HUES6 (cell line): Measurements from ENCODE around the gene ACTN4.
"Not testable (repeated sequence)": the region's sequence is repeated elsewhere in the genome, so short reads cannot be mapped to it uniquely, and the experiment has no call there.

ENCODE experiments used
- H3K27ac ChIP-seq: 2 replicates; pipeline ENCODE4 v1.7.0; 2013; ENCODE audit warnings: low read depth, mild to moderate bottlenecking, low read length, inconsistent platforms
- H3K27me3 ChIP-seq: 2 replicates; pipeline ENCODE4 v1.6.1; 2013; ENCODE audit warnings: low read length; ENCODE audit not compliant: control insufficient read depth, insufficient read depth
- H3K36me3 ChIP-seq: 2 replicates; pipeline ENCODE4 v1.6.1; 2013; ENCODE audit warnings: low read length; ENCODE audit not compliant: control insufficient read depth, insufficient read depth
- H3K4me1 ChIP-seq: 2 replicates; pipeline ENCODE4 v1.6.1; 2013; ENCODE audit warnings: low read length; ENCODE audit not compliant: control insufficient read depth, insufficient read depth
- H3K4me3 ChIP-seq: 2 replicates; pipeline ENCODE4 v1.5.1; 2013; ENCODE audit warnings: low read depth, low read length
- H3K9ac ChIP-seq: one replicate; pipeline ENCODE4 v1.6.1; 2013; ENCODE audit warnings: mild to moderate bottlenecking, low read length
- H3K9me3 ChIP-seq: 2 replicates; pipeline ENCODE4 v1.6.1; 2013; ENCODE audit warnings: low read depth, low read length; ENCODE audit not compliant: control insufficient read depth, insufficient read depth

The ACTN4 gene

DNA sequence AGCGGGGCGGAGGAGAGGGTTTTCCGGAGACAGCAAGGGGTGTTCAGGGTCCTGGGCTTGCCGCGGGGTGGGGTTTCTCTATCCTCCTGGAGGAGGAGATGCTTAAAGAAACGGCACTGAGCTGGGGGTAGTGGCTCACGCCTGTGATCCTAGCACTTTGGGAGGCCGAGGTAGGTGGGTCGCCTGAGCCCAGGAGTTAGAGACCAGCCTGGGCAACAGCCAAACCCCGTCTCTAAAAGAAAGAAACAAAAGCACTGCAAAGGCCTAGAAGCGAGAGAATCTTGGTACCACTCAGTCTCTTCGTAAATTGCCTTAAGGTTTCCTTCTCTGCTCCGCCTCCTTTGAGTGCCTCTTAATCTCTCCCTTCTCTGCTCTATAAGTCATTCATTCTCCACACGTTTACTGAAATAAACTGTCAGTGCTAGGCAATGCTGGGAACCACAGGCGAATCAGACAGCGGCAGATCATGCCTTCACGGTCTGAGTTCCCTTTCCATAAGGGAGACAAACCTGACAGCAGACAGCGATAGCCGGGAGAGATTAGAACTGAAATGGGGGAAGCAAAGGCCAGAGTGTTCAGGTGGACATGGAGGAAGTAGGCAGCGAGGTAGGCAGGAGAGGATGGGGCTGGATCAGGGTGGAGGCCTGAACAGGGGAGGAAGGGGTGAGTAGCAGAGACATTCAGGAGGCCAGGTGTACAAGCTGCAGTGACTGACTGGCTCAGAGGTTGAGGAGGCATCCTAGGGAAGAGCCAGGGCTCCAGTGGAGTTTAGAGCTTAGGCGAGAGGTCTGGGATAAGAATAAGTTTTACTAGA lies 27.9 kb upstream of the ACTN4 start:
- peak overlapping the region; percentile 85 for H3K4me3 ChIP-seq
- peaks cover 38% of the 10 kb centered on the region for H3K36me3 ChIP-seq
- H3K27me3 ChIP-seq: no peaks in the 10 kb centered on the region
- peaks cover 33% of the 10 kb centered on the region for H3K4me1 ChIP-seq
- H3K9me3 ChIP-seq: no peaks in the 10 kb centered on the region
- H3K27ac ChIP-seq: peak overlapping the region; percentile 18; the same call in 1 of the 2 replicates
- peak overlapping the region; percentile 90 for H3K9ac ChIP-seq

DNA sequence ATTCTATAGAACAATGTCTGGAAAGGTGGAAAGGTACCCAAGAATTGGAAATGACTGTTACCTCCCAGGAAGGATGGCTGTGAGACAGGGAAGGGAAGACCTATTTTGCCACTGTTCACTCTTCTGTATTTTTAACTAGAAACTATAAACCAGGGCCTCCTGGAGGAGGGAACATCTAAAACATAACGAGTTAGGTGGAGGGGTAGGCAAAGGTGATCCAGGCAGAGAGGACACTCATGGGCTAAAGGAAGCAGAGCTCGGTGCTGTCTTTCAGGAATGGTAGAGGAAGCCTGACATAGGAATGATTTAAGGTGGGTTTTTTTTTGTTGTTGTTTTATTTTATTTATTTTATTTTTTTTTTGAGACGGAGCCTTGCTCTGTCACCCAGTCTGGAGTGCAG lies 22.6 kb upstream of the ACTN4 start:
- Histone ChIP-seq H3K4me1 (peaks cover 17% of the 10 kb centered on the region), H3K9me3 (no peaks in the 10 kb centered on the region), H3K4me3 (no peak overlapping the region), H3K27ac (no peak overlapping the region), H3K36me3 (peaks cover 90% of the 10 kb centered on the region), H3K27me3 (no peaks in the 10 kb centered on the region), H3K9ac (no peak overlapping the region)

DNA sequence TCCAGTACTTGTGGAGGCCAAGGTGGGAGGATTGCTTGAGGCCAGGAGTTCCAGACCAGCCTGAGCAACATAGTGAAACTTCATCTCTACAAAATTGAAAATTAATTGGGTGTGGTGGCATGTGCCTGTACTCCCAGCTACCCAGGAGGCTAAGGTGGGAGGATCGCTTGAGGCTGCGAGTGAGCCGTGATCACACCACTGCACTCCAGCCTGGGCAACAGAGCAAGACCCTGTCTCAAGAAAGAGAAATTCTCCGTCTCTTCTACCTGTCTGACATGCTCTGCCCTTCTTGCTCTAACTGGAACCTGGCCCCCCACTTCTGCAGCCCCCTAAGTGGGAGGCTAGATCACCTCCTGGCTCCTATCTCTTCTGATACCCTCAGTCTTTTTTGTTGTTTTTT lies 21.0 kb upstream of the ACTN4 start:
- no peak overlapping the region for H3K9ac ChIP-seq
- H3K36me3 ChIP-seq: peaks cover 86% of the 10 kb centered on the region
- no peaks in the 10 kb centered on the region for H3K27me3 ChIP-seq
- H3K4me1 ChIP-seq: peaks cover 14% of the 10 kb centered on the region
- H3K9me3 ChIP-seq: no peaks in the 10 kb centered on the region
- H3K27ac ChIP-seq: no peak overlapping the region
- H3K4me3 ChIP-seq: no peak overlapping the region

DNA sequence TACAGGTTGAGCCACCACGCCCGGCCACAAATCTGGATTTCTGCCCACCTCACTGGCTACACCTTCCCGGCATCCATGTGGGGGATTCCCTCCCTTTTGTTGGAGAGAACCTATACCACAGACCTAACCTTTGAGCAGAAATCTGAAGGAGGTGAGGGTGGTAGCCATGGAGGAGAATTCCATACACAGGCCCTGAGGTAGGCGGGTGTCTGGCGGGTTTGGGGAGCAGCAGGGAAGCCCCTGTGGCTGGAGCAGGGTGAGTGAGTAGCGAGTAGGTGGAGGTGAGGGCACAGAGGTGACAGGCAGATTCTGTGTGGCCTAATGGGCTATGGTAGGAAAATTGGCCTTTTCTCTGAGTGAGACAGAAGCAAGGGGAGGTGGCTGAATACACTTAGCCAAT lies 17.9 kb upstream of the ACTN4 start:
- Histone ChIP-seq H3K36me3 (peaks cover 76% of the 10 kb centered on the region), H3K4me1 (peaks cover 7% of the 10 kb centered on the region; the same call in 1 of the 2 replicates), H3K27ac (no peak overlapping the region; the same call in 1 of the 2 replicates), H3K27me3 (no peaks in the 10 kb centered on the region), H3K9me3 (no peaks in the 10 kb centered on the region), H3K9ac (no peak overlapping the region), H3K4me3 (no peak overlapping the region)

DNA sequence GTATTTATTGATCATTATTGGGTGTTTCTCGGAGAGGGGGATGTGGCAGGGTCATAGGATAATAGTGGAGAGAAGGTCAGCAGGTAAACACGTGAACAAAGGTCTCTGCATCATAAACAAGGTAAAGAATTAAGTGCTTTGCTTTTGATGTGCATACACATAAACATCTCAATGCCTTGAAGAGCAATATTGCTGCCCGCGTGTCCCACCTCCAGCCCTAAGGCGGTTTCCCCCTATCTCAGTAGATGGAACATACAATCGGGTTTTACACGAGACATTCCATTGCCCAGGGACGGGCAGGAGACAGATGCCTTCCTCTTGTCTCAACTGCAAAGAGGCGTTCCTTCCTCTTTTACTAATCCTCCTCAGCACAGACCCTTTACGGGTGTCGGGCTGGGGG lies 16.1 kb upstream of the ACTN4 start:
- H3K4me1 ChIP-seq: peaks cover 18% of the 10 kb centered on the region; the same call in 1 of the 2 replicates
- H3K9ac ChIP-seq: peak overlapping the region; percentile 31
- H3K27me3 ChIP-seq, H3K9me3 ChIP-seq, H3K4me3 ChIP-seq: not testable (repeated sequence)
- peak overlapping the region; percentile 67; the same call in 1 of the 2 replicates for H3K27ac ChIP-seq
- H3K36me3 ChIP-seq: peaks cover 75% of the 10 kb centered on the region

DNA sequence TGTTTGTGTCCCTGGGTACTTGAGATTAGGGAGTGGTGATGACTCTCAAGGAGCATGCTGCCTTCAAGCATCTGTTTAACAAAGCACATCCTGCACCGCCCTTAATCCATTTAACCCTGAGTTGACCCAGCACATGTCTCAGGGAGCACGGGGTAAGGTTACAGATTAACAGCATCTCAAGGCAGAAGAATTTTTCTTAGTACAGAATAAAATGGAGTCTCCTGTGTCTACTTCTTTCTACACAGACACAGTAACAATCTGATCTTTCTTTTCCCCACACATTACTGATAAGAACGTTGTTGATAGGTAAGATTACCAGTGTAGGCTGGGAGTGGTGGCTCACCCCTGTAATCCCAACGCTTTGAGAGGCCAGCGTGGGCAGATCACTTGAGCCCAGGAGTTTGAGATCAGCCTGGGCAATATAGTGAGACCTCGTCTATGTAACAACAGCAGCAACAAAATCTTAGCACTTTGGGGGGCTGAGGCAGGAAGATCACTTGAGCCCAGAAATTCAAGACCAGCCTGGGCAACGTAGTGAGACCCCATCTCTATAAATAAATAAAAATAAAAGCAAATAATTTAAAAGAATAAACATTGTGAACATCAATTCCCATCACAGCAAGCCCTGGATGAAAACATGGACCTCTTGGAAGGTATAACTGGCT lies 15.5 kb upstream of the ACTN4 start:
- H3K36me3 ChIP-seq: peaks cover 74% of the 10 kb centered on the region
- peak overlapping the region; percentile 49 for H3K9ac ChIP-seq
- peaks cover 24% of the 10 kb centered on the region for H3K4me1 ChIP-seq
- H3K9me3 ChIP-seq, H3K4me3 ChIP-seq, H3K27me3 ChIP-seq: not testable (repeated sequence)
- H3K27ac ChIP-seq: peak overlapping the region; percentile 25; the same call in 1 of the 2 replicates

DNA sequence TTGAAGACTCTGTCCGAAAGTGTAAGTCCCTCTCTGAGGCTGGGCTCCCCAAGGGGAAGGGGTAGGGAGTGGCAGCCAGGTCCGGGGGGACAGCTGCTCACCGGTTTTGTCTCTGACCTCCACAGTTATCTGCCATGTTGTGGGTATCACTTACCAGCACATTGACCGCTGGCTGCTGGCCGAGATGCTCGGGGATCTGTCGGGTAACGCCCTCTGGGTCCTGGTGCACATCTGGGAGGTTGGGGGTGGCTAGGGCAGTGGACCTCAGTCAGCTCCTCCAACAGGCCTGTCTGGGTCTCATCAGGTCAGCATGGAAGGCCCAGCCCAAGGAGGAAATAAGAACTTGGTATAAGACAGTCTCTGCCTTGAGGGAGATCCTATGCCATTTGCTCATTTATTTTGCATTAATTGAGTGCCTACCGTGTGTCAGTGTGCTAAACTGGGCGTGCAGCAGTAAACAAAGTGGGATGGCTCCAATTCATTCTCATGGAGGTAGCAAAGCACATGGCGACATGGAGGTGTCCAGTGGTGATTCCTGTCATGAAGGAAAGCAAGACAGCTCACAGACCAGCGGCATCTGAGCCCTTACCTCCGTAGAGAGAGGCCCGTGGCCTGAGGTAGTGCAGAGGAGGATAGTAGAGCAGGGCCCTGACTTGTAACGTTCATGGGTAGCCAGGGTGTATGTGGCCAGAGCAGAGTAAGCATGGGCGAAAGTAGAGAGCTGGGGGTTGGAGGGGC lies 14.8 kb upstream of the ACTN4 start:
- peaks cover 27% of the 10 kb centered on the region for H3K4me1 ChIP-seq
- H3K27ac ChIP-seq: no peak overlapping the region; the same call in 1 of the 2 replicates
- H3K9me3 ChIP-seq: no peaks in the 10 kb centered on the region
- H3K27me3 ChIP-seq: no peaks in the 10 kb centered on the region
- H3K36me3 ChIP-seq: peaks cover 67% of the 10 kb centered on the region
- no peak overlapping the region for H3K4me3 ChIP-seq
- no peak overlapping the region for H3K9ac ChIP-seq

DNA sequence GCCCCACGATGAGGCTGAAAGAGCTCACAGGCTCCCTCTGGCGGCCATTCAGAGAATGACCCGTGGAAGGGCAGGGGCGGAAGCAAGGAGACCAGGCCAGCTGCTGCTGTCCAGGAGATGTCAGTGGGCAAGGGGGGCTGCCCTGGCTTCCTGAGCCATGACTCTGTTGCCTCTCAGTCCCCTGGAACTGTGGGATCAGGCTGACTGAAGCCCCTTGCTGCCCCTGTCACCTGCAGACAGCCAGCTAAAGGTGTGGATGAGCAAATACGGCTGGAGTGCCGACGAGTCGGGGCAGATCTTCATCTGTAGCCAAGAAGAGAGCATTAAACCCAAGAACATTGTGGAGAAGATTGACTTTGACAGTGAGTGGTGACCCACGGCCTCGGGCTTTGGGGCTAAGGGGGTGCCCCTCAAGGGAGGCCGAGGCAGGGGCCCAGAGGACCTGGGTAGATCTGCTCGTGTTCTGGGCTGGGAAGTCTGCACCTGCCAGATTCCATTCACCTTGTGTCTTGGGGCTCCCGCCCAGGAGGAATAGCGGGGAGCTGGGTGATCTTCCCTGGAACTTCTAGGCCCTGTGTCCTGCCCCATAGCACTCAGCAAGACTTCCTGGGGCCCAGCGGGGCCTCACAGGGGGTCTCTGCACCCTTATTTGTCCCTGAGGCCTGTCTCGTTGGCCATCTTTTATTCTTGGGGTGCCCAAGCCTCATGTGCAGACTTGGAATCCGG lies 12.5 kb upstream of the ACTN4 start:
- no peak overlapping the region for H3K27ac ChIP-seq
- H3K4me1 ChIP-seq: peaks cover 27% of the 10 kb centered on the region
- H3K4me3 ChIP-seq: no peak overlapping the region
- H3K27me3 ChIP-seq: no peaks in the 10 kb centered on the region
- H3K9me3 ChIP-seq: no peaks in the 10 kb centered on the region
- H3K36me3 ChIP-seq: peaks cover 44% of the 10 kb centered on the region
- H3K9ac ChIP-seq: no peak overlapping the region

DNA sequence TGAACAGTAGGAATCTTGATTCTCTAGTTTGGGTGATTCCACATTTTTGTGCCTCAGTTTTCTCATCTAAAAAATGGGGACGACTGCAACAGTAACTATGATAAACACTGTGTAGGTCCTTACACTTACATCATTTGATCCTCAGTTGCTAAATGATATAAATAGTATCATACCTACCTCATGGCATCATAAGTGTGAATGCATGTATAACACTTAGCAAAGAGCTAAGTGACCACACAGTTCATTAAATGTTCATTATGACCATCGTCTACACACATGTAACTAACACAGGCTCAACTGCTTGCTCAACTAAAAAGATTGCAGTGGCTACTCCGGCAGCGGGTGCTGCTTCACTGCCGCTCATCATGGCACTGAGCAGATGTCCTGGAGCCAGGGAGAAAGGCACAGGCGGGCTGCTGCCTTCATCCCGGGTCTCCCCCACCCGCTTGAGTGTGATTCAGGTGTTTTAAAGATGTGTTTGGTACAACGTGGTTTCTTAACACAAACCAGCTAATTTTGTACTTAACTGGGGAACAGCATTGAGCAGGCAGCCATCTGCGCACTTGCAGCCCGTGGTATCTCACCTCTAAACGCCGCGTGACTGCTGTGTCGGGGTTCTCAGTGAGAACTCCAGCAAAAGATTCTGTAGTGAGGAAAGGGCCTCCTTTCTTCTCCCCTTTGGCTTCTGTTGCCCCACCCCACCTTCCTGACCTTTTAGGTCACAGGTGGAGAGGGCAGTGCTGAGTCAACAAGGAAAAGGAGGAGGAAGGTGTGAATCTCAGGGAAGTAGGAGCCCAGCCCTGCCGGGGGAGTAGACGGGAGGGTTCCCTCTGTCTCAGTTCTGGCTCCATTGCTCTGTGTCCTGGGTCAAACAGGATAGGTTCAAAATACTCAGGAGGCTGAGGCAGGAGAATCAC lies 11.7 kb upstream of the ACTN4 start:
- H3K4me1 ChIP-seq: peaks cover 23% of the 10 kb centered on the region
- no peaks in the 10 kb centered on the region for H3K27me3 ChIP-seq
- H3K27ac ChIP-seq: peak overlapping the region; percentile 4; the same call in 1 of the 2 replicates
- H3K36me3 ChIP-seq: peaks cover 36% of the 10 kb centered on the region
- H3K9ac ChIP-seq: peak overlapping the region; percentile 1
- H3K4me3 ChIP-seq: no peak overlapping the region
- H3K9me3 ChIP-seq: no peaks in the 10 kb centered on the region

DNA sequence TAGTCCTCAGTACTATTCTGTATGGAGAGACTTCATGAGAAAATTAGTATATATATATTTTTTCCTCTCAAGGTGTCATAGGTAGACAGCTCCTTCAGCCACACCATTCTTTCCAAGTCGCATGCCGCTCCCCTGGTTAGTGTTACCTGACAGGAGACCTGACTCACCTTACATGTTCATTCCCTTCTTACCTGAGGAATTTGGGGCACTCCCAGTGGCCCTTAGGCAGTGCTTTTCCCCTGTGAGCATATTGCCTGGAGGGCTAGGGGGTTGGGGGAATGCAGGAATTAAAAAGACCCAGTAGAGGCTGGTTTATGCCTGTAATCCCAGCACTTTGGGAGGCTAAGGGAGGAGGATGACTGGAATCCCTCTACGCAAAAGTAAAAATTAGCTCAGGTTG lies 9.0 kb upstream of the ACTN4 start:
- Histone ChIP-seq H3K9ac (no peak overlapping the region), H3K4me1 (peaks cover 27% of the 10 kb centered on the region), H3K4me3 (no peak overlapping the region), H3K27ac (peak overlapping the region; percentile 9; the same call in 1 of the 2 replicates), H3K9me3 (no peaks in the 10 kb centered on the region), H3K36me3 (peaks cover 23% of the 10 kb centered on the region), H3K27me3 (no peaks in the 10 kb centered on the region)
